Upper lobe of left lung (tissue), 6 donors: ENCODE data around the gene ZNF438. TPM values are rescaled to one million over a fixed set of nuclear protein-coding genes. Genes with fewer than 3 reads are reported as not detected.
"Not testable (repeated sequence)": the region's sequence is repeated elsewhere in the genome, so short reads cannot be mapped to it uniquely, and the experiment has no call there.

Experiments
- ATAC-seq, 2 donors: fragments of 200-7000 bp; cut with Tn5 transposase; one replicate each; pipeline ENCODE4 v1.9.1; 2022; ENCODE audit warnings: mild to moderate bottlenecking in 2 of 2, moderate library complexity in 2 of 2; ENCODE audit not compliant: low FRiP score in 2 of 2
- DNase-seq, 2 donors: peaks; one replicate each; pipeline ENCODE4 v3.0.0-alpha.2; 2019 to 2020
- H3K27ac ChIP-seq, 4 donors: fragments of 200-600 bp; sonication (generic); one replicate each; pipeline ENCODE4 v1.5.1; 2016 to 2019
- H3K27me3 ChIP-seq, 4 donors: fragments of 200-600 bp; sonication (generic); one replicate each; pipeline ENCODE4 v1.5.1; 2017 to 2019
- H3K36me3 ChIP-seq, 4 donors: fragments of 200-600 bp; sonication (generic); one replicate each; pipeline ENCODE4 v1.5.1; 2016 to 2019
- H3K4me1 ChIP-seq, 4 donors: fragments of 200-600 bp; sonication (generic); one replicate each; pipeline ENCODE4 v1.5.1; 2018 to 2019
- H3K4me3 ChIP-seq, 4 donors: fragments of 200-600 bp; sonication (generic); one replicate each; pipeline ENCODE4 v1.5.1; 2017 to 2019; ENCODE audit warnings: mild to moderate bottlenecking in 2 of 4, moderate library complexity in 1 of 4
- H3K9me3 ChIP-seq, 4 donors: fragments of 200-600 bp; sonication (generic); one replicate each; pipeline ENCODE4 v1.5.1; 2018 to 2019
- EP300 ChIP-seq, 4 donors: sonication (generic); formaldehyde crosslinking; IDR thresholded peaks; one replicate each; pipeline ENCODE4 v1.5.1; 2017; ENCODE audit warnings: antibody characterized with exemption in 4 of 4, control low read depth in 2 of 4
- POLR2A ChIP-seq, 4 donors: fragments of 450-650 bp; IDR thresholded peaks; one replicate each; pipeline ENCODE4 v1.5.1; 2016 to 2017; ENCODE audit warnings: antibody characterized with exemption in 4 of 4, mild to moderate bottlenecking in 2 of 4
- POLR2AphosphoS5 ChIP-seq, 2 donors: sonication (generic); formaldehyde crosslinking; IDR thresholded peaks; one replicate each; pipeline ENCODE4 v1.5.1; 2017; ENCODE audit warnings: antibody characterized with exemption in 2 of 2
- WGBS, 2 donors: methylation state at CpG; one replicate each; pipeline ENCODE4 v1.1.5; 2017 to 2018; 5-methylcytosine and 5-hydroxymethylcytosine counted together
- total RNA-seq, 6 donors: library from RNA; depleted of rRNA in 4 of 6; stranded (reverse); fragments of >200 nt in 4 of 6; gene quantifications; one replicate each; pipeline versions ENCODE4 v1.1.0 to v1.2.1, GENCODE V29; 2016 to 2021
- TF ChIP-seq, protein P1 (sequence below), 6 experiments: fragments of 450-650 bp in 4 of 6; fragments of 200-600 bp in 2 of 6; sonication (generic) in 2 of 6; IDR thresholded peaks; one replicate each; pipeline ENCODE4 v1.5.1; 2016 to 2019; ENCODE audit warnings: antibody characterized with exemption in 6 of 6
- donor health status: DM: no; HTN: no; CAD: no; lungs with moderate emphysema.
- donor health status: DM: no; HTN: yes; CAD: no; lungs with severe emphysema.

ZNF438 gene
- total RNA-seq, 6 donors from 2014 or later, result 10.5 to 25.1 (median 13.7) TPM

DNA sequence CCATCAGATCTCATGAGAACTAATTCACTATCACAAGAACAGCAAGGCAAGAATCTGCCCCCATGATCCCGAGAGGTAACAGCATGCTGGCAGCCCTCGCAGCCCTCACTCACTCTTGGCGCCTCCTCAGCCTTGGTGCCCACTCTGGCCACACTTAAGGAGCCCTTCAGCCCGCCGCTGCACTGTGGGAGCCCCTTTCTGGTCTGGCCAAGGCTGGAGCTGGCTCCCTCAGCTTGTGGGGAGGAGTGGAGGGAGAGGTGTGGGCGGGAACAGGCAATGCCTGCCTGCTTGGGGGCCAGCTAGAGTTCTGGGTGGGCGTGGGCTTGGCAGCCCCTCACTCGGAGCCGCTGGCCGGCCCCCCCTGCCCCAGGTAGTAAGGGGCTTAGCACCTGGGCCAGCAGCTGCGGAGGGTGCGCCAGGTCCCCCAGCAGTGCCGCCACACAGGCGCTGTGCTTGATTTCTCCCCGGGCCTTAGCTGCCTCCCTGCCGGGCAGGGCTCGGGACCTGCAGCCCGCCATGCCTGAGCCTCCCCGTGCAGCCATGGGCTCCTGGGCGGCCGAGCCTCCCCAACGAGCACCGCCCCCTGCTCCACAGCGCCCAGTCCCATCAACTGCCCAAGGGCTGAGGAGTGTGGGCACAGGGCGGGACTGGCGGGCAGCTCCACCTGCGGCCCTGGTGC lies 24.0 kb upstream of the ZNF438 start:
- Histone ChIP-seq H3K4me1 (no peaks in the 10 kb centered on the region), H3K4me3 (no peak overlapping the region), H3K36me3 (no peaks in the 10 kb centered on the region), H3K9me3 (no peaks in the 10 kb centered on the region), H3K27ac (no peak overlapping the region), H3K27me3 (no peaks in the 10 kb centered on the region)
- no peak for ATAC-seq
- 92% methylated on average over 22 of the region's 27 CpGs; no CpG with 5 or more reads in 1 of the 2 donors for WGBS, 2 donors
- TF ChIP-seq EP300 (IDR thresholded peaks at IDR 0.05) (no peak), POLR2AphosphoS5 (IDR thresholded peaks at IDR 0.05) (no peak), POLR2A (IDR thresholded peaks at IDR 0.05) (no peak)
- TF ChIP-seq, protein P1, sequence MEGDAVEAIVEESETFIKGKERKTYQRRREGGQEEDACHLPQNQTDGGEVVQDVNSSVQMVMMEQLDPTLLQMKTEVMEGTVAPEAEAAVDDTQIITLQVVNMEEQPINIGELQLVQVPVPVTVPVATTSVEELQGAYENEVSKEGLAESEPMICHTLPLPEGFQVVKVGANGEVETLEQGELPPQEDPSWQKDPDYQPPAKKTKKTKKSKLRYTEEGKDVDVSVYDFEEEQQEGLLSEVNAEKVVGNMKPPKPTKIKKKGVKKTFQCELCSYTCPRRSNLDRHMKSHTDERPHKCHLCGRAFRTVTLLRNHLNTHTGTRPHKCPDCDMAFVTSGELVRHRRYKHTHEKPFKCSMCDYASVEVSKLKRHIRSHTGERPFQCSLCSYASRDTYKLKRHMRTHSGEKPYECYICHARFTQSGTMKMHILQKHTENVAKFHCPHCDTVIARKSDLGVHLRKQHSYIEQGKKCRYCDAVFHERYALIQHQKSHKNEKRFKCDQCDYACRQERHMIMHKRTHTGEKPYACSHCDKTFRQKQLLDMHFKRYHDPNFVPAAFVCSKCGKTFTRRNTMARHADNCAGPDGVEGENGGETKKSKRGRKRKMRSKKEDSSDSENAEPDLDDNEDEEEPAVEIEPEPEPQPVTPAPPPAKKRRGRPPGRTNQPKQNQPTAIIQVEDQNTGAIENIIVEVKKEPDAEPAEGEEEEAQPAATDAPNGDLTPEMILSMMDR (IDR thresholded peaks at IDR 0.05), result no peak
- peak in 1 of 2 donors; percentile 75 for DNase-seq

DNA sequence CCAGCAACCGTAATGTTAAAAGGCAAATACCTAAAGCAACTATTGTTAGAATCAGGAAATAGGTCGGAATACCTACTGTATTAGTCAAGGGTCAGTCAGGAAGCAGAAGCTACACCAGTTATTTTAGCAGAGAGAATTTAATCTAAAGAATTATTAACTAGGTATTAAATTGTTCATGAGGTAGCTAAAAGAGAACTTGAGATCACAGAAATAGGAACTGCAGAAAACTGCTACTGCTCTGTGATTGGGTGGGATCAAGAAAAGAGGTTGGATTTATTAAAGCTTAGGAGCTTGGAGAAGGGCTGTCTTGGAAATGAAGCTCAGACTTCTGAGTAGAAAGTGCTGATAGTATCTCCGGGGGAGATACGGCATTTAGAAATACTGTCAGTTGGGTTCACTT lies 20.0 kb upstream of the ZNF438 start:
- ATAC-seq (no peak), DNase-seq (no peak)
- WGBS, 2 donors, result 54 to 75% methylated on average over 4 of the region's 4 CpGs
- H3K36me3 ChIP-seq, result no peaks in the 10 kb centered on the region
- H3K9me3 ChIP-seq, result no peaks in the 10 kb centered on the region
- H3K27ac ChIP-seq, result peak overlapping the region in 1 of 4 donors; percentile 13
- H3K27me3 ChIP-seq, result no peaks in the 10 kb centered on the region
- no peak for TF ChIP-seq POLR2AphosphoS5 (IDR thresholded peaks at IDR 0.05)
- no peak for TF ChIP-seq POLR2A (IDR thresholded peaks at IDR 0.05)
- TF ChIP-seq, protein P1 (IDR thresholded peaks at IDR 0.05), result no peak
- no peak for TF ChIP-seq EP300 (IDR thresholded peaks at IDR 0.05)
- H3K4me3 ChIP-seq, result no peak overlapping the region
- H3K4me1 ChIP-seq, result no peaks in the 10 kb centered on the region

DNA sequence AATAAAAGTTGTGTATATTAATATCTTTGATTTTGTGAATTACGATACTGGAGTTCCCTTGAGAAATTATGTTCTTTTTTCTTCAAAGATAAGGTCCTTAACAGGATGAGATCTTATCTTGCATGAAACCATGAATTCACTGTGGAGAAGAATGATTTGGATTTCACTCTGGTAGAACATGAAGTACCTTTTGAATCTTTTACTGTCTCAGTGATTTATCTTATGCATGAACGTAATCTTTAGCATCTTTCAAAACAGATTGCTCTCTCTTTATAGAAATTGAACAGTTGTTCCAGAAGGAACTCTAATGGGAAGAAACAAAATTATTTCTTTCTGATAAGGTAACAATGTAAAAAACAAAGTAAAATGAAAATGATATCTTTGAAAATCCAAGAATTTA lies 11.0 kb upstream of the ZNF438 start:
- TF ChIP-seq EP300 (IDR thresholded peaks at IDR 0.05) (no peak), POLR2A (IDR thresholded peaks at IDR 0.05) (no peak), POLR2AphosphoS5 (IDR thresholded peaks at IDR 0.05) (no peak)
- TF ChIP-seq, protein P1 (IDR thresholded peaks at IDR 0.05), result no peak
- H3K4me1 ChIP-seq, result no peaks in the 10 kb centered on the region
- ATAC-seq, result no peak

DNA sequence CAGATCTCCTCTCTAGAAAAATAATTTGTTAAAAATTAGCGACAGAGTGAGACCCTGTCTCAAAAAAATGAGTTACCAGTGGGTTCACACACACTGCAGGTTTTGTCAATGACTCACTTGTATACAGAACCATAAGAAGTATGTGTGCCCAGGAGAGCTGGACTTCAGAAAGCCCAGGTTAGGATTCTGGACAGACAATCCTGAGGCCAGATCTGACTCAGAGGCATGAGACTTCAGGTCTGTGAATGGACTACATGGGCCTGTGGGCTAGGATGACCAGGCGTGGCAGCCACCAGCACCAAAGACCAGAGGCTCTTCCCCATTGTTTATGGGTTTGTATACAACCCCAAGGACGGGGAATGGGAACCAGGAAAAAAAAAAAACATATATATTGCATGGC lies 9.3 kb upstream of the ZNF438 start:
- no peak for TF ChIP-seq POLR2AphosphoS5 (IDR thresholded peaks at IDR 0.05)
- TF ChIP-seq, protein P1 (IDR thresholded peaks at IDR 0.05), result no peak
- TF ChIP-seq POLR2A (IDR thresholded peaks at IDR 0.05), result no peak
- TF ChIP-seq EP300 (IDR thresholded peaks at IDR 0.05), result no peak
- Histone ChIP-seq H3K36me3 (no peaks in the 10 kb centered on the region), H3K4me3 (no peak overlapping the region), H3K9me3 (no peaks in the 10 kb centered on the region), H3K27ac (no peak overlapping the region), H3K27me3 (no peaks in the 10 kb centered on the region), H3K4me1 (no peaks in the 10 kb centered on the region)
- 86 to 90% methylated on average over 3 of the region's 3 CpGs for WGBS, 2 donors
- ATAC-seq (no peak), DNase-seq (no peak)

More for the DNA sequence above, 11.0 kb upstream of the ZNF438 start:
- WGBS, 2 donors, result 72 to 74% methylated on average over 2 of the region's 2 CpGs
- no peaks in the 10 kb centered on the region for H3K9me3 ChIP-seq
- DNase-seq, result no peak
- H3K27ac ChIP-seq, result no peak overlapping the region
- no peaks in the 10 kb centered on the region for H3K36me3 ChIP-seq
- no peaks in the 10 kb centered on the region for H3K27me3 ChIP-seq
- no peak overlapping the region for H3K4me3 ChIP-seq

DNA sequence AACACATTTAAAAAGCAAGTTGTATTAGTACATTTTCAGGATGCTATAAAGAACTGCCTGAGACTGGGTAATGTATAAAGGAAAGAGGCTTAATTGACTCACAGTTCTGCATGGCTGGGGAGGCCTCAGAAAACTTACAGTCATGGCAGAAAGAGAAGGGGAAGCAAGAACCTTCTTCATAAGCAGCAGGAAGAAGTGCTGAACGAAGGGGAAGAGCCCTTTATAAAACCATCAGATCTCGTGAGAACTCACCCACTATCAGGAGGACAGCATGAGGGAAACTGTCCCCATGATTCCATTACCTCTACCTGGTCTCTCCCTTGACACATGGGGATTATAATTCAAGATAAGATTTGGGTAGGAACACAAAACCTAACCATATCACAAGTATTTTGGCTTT lies 7.3 kb upstream of the ZNF438 start:
- H3K4me3 ChIP-seq, H3K9me3 ChIP-seq, H3K27ac ChIP-seq, H3K27me3 ChIP-seq, H3K36me3 ChIP-seq, ATAC-seq, DNase-seq: not testable (repeated sequence)
- H3K4me1 ChIP-seq, result peaks cover 0 to 12% (median 8%) of the 10 kb centered on the region in 4 donors
- 48 to 51% methylated on average over 2 of the region's 2 CpGs for WGBS, 2 donors
